DND-41 (cell line): ENCODE measurements around the gene MAP3K6.

Experiments used
- ATAC-seq: fragments of 200-7000 bp; cut with Tn5 transposase; 3 replicates; pipeline ENCODE4 v1.9.1; 2021; ENCODE audit warnings: low read depth; ENCODE audit not compliant: insufficient read depth
- DNase-seq: peaks from one replicate; pipeline ENCODE4 v3.0.0-alpha.2; 2020
- H2AFZ ChIP-seq: 2 replicates; pipeline ENCODE4 v1.6.0; 2012; ENCODE audit warnings: low read depth, low read length
- H3K27ac ChIP-seq: 2 replicates; pipeline ENCODE4 v1.5.1; 2012; ENCODE audit warnings: low read length, inconsistent platforms
- H3K27me3 ChIP-seq: fragments of 200-600 bp; sonication (generic); 2 replicates; pipeline ENCODE4 v1.6.0; 2012; ENCODE audit warnings: low read length, mild to moderate bottlenecking, inconsistent platforms; ENCODE audit not compliant: insufficient read depth, poor library complexity
- H3K36me3 ChIP-seq: 2 replicates; pipeline ENCODE4 v1.5.1; 2012; ENCODE audit warnings: low read length, inconsistent platforms; ENCODE audit not compliant: insufficient read depth
- H3K4me1 ChIP-seq: 2 replicates; pipeline ENCODE4 v1.5.1; 2012; ENCODE audit warnings: mild to moderate bottlenecking, low read length; ENCODE audit not compliant: insufficient read depth
- H3K4me2 ChIP-seq: 2 replicates; pipeline ENCODE4 v1.6.0; 2012; ENCODE audit warnings: mild to moderate bottlenecking, moderate library complexity, low read length, inconsistent platforms; ENCODE audit not compliant: insufficient read depth
- H3K4me3 ChIP-seq, 2 experiments: fragments of 200-600 bp in 1 of 2; shearing (Covaris generic) in 1 of 2; 2 replicates each; pipeline ENCODE4 v1.5.1; 2012 to 2016; ENCODE audit warnings: inconsistent platforms in 2 of 2, low read length in 2 of 2, mild to moderate bottlenecking in 2 of 2, low read depth in 1 of 2, moderate library complexity in 1 of 2
- H3K79me2 ChIP-seq: 2 replicates; pipeline ENCODE4 v1.6.0; 2012; ENCODE audit warnings: low read length, inconsistent platforms; ENCODE audit not compliant: insufficient read depth
- H3K9ac ChIP-seq: 2 replicates; pipeline ENCODE4 v1.6.0; 2012; ENCODE audit warnings: low read depth, mild to moderate bottlenecking, inconsistent platforms, low read length, moderate library complexity
- H3K9me3 ChIP-seq: 2 replicates; pipeline ENCODE4 v1.5.1; 2012; ENCODE audit warnings: low read length, moderate library complexity, mild to moderate bottlenecking, inconsistent platforms; ENCODE audit not compliant: insufficient read depth, severe bottlenecking
- H4K20me1 ChIP-seq: 2 replicates; pipeline ENCODE4 v1.6.0; 2012; ENCODE audit warnings: low read length; ENCODE audit not compliant: insufficient read depth
- CTCF ChIP-seq: IDR thresholded peaks from 2 replicates; pipeline ENCODE4 v1.5.1; 2012; ENCODE audit warnings: borderline replicate concordance, low read length, moderate library complexity, mild to moderate bottlenecking; ENCODE audit not compliant: poor library complexity, severe bottlenecking; ENCODE audit errors: extremely low read depth
- EZH2 ChIP-seq: IDR thresholded peaks from 3 replicates; pipeline ENCODE4 v1.6.1; 2012; ENCODE audit warnings: borderline replicate concordance, low read depth, mild to moderate bottlenecking, moderate library complexity, low read length, inconsistent platforms; ENCODE audit not compliant: severe bottlenecking

MAP3K6 gene

GRCh38 chr1:27360159-27361043 lies 6.4 kb downstream of the MAP3K6 start:
- Histone ChIP-seq H2AFZ (no peak overlapping the region), H3K9me3 (no peaks in the 10 kb centered on the region), H3K4me2 (no peak overlapping the region), H4K20me1 (no peaks in the 10 kb centered on the region), H3K4me3 (no peak overlapping the region), H3K79me2 (no peaks in the 10 kb centered on the region), H3K9ac (no peak overlapping the region), H3K27me3 (no peaks in the 10 kb centered on the region), H3K36me3 (no peaks in the 10 kb centered on the region), H3K27ac (no peak overlapping the region), H3K4me1 (peaks cover 23% of the 10 kb centered on the region)
- DNase-seq (no peak), ATAC-seq (no peak)
- TF ChIP-seq EZH2 (no peak), CTCF (no peak)

- H4K20me1 ChIP-seq, result no peaks in the 10 kb centered on the region
- no peak for DNase-seq
- H3K9me3 ChIP-seq, result no peaks in the 10 kb centered on the region
- no peaks in the 10 kb centered on the region for H3K27me3 ChIP-seq
- ATAC-seq, result no peak
- no peak overlapping the region for H2AFZ ChIP-seq
- H3K4me3 ChIP-seq, result no peak overlapping the region
- H3K79me2 ChIP-seq, result no peaks in the 10 kb centered on the region
- H3K27ac ChIP-seq, result no peak overlapping the region
- H3K36me3 ChIP-seq, result no peaks in the 10 kb centered on the region
- H3K9ac ChIP-seq, result no peak overlapping the region
- TF ChIP-seq EZH2 (no peak), CTCF (no peak)
- H3K4me2 ChIP-seq, result no peak overlapping the region
- peaks cover 17% of the 10 kb centered on the region for H3K4me1 ChIP-seq
These were observed 7.0 kb downstream of the MAP3K6 start for GRCh38 chr1:27359822-27360158.

- TF ChIP-seq EZH2, result no peak
- no peak for TF ChIP-seq CTCF
- DNase-seq (no peak), ATAC-seq (no peak)
- no peak overlapping the region for H3K4me2 ChIP-seq
- H3K79me2 ChIP-seq, result no peaks in the 10 kb centered on the region
- no peaks in the 10 kb centered on the region for H3K36me3 ChIP-seq
- no peaks in the 10 kb centered on the region for H3K9me3 ChIP-seq
- no peak overlapping the region for H3K9ac ChIP-seq
- no peak overlapping the region for H3K27ac ChIP-seq
- H3K27me3 ChIP-seq, result no peaks in the 10 kb centered on the region
- H4K20me1 ChIP-seq, result no peaks in the 10 kb centered on the region
- H3K4me1 ChIP-seq, result peaks cover 14% of the 10 kb centered on the region
- H2AFZ ChIP-seq, result no peak overlapping the region
- no peak overlapping the region for H3K4me3 ChIP-seq
These were observed 7.8 kb downstream of the MAP3K6 start for GRCh38 chr1:27358928-27359313.
